HepG2 (cell line): ENCODE results near the gene UTP11. TPM values are rescaled to one million over a fixed set of nuclear protein-coding genes. Genes with fewer than 3 reads are reported as not detected.

Experiments used
- ADNP ChIP-seq: sonication (generic); formaldehyde crosslinking; IDR thresholded peaks from 2 replicates; pipeline ENCODE4 v1.4.0; 2020; ENCODE audit warnings: missing genetic modification reagents
- ATF4 ChIP-seq, 2 experiments: fragments of 450-650 bp in 1 of 2; sonication (generic) in 1 of 2; formaldehyde crosslinking; IDR thresholded peaks; 2 replicates each; pipeline versions ENCODE4 v1.5.0 to v1.8.0; 2020 to 2022; ENCODE audit warnings: mild to moderate bottlenecking in 1 of 2, missing genetic modification reagents in 1 of 2
- CREBL2 ChIP-seq: sonication (generic); formaldehyde crosslinking; IDR thresholded peaks from 2 replicates; pipeline ENCODE4 v1.8.1; 2023; ENCODE audit warnings: missing genetic modification reagents, mild to moderate bottlenecking, borderline replicate concordance
- ELF1 ChIP-seq: sonication (generic); formaldehyde crosslinking; IDR thresholded peaks from 2 replicates; pipeline ENCODE4 v1.4.0; 2020; ENCODE audit warnings: missing genetic modification reagents
- ETV5 ChIP-seq: IDR thresholded peaks from 2 replicates; pipeline ENCODE4 v1.6.1; 2018; ENCODE audit warnings: missing biosample characterization, missing genetic modification reagents, inconsistent platforms, borderline replicate concordance
- FOXJ3 ChIP-seq: sonication (generic); formaldehyde crosslinking; IDR thresholded peaks from 2 replicates; pipeline ENCODE4 v1.4.0; 2020; ENCODE audit warnings: missing genetic modification reagents, mild to moderate bottlenecking, borderline replicate concordance
- FOXO4 ChIP-seq: sonication (generic); formaldehyde crosslinking; conservative IDR thresholded peaks from 2 replicates; pipeline ENCODE4 v1.8.1; 2023; ENCODE audit warnings: missing genetic modification reagents
- GABPA ChIP-seq, 2 experiments: IDR thresholded peaks; 2 replicates each; pipeline ENCODE4 v1.6.1; 2011 to 2016; ENCODE audit warnings: low read depth in 2 of 2, low read length in 1 of 2, missing biosample characterization in 1 of 2, missing genetic modification characterization in 1 of 2
- KDM5A ChIP-seq: fragments of 200-600 bp; sonication (generic); IDR thresholded peaks from 2 replicates; pipeline ENCODE4 v1.7.0; 2018; ENCODE audit warnings: antibody characterized with exemption, mild to moderate bottlenecking, low read length, borderline replicate concordance
- PCBP1 ChIP-seq: fragments of 200-400 bp; formaldehyde crosslinking; IDR thresholded peaks from 2 replicates; pipeline ENCODE4 v1.6.1; 2017; ENCODE audit warnings: mild to moderate bottlenecking, low read depth, low read length, borderline replicate concordance
- PHF5A ChIP-seq: IDR thresholded peaks from one replicate; pipeline ENCODE4 v1.6.1; 2018; ENCODE audit warnings: low read depth, missing genetic modification reagents; ENCODE audit not compliant: unreplicated experiment
- RBM22 ChIP-seq: fragments of 200-400 bp; formaldehyde crosslinking; optimal IDR thresholded peaks from 2 replicates; pipeline ENCODE3; 2017; ENCODE audit warnings: mild to moderate bottlenecking, low read length, moderate library complexity
- SMAD3 ChIP-seq: sonication (generic); formaldehyde crosslinking; IDR thresholded peaks from 2 replicates; pipeline ENCODE4 v1.4.0; 2020; ENCODE audit warnings: missing genetic modification reagents
- SMC3 ChIP-seq: IDR thresholded peaks from 2 replicates; pipeline ENCODE4 v1.6.1; 2011; ENCODE audit warnings: low read length, improper control_type of control experiment
- TBX3 ChIP-seq: fragments of 450-650 bp; IDR thresholded peaks from 2 replicates; pipeline ENCODE4 v1.6.1; 2017; ENCODE audit warnings: antibody characterized with exemption, mild to moderate bottlenecking, inconsistent platforms, borderline replicate concordance
- TRAFD1 ChIP-seq: sonication (generic); formaldehyde crosslinking; IDR thresholded peaks from 2 replicates; pipeline ENCODE4 v1.5.1; 2020; ENCODE audit warnings: missing genetic modification reagents, mild to moderate bottlenecking, borderline replicate concordance
- ZMAT3 ChIP-seq: sonication (generic); formaldehyde crosslinking; conservative IDR thresholded peaks from 2 replicates; pipeline ENCODE4 v1.7.0; 2021; ENCODE audit warnings: missing genetic modification reagents
- ZNF10 ChIP-seq: sonication (generic); formaldehyde crosslinking; IDR thresholded peaks from 2 replicates; pipeline ENCODE4 v1.4.0; 2020; ENCODE audit warnings: mild to moderate bottlenecking, low read depth, missing genetic modification reagents, borderline replicate concordance
- ZNF12 ChIP-seq: sonication (generic); formaldehyde crosslinking; IDR thresholded peaks from 2 replicates; pipeline ENCODE4 v1.5.0; 2020; ENCODE audit warnings: missing genetic modification reagents
- ZNF256 ChIP-seq: sonication (generic); formaldehyde crosslinking; conservative IDR thresholded peaks from 2 replicates; pipeline ENCODE4 v1.4.0; 2020; ENCODE audit warnings: missing genetic modification reagents
- ZNF263 ChIP-seq: sonication (generic); formaldehyde crosslinking; IDR thresholded peaks from 2 replicates; pipeline ENCODE4 v1.4.0; 2020; ENCODE audit warnings: missing genetic modification reagents
- ZNF639 ChIP-seq: conservative IDR thresholded peaks from 2 replicates; pipeline ENCODE4 v1.6.1; 2018; ENCODE audit warnings: missing genetic modification reagents
- ZNF772 ChIP-seq: sonication (generic); formaldehyde crosslinking; IDR thresholded peaks from 2 replicates; pipeline ENCODE4 v1.5.0; 2020; ENCODE audit warnings: mild to moderate bottlenecking, missing genetic modification reagents
- ZNF879 ChIP-seq: sonication (generic); formaldehyde crosslinking; IDR thresholded peaks from 2 replicates; pipeline ENCODE4 v1.8.1; 2023; ENCODE audit warnings: missing genetic modification reagents
- polyA plus RNA-seq, 8 experiments: library from polyadenylated mRNA; depleted of rRNA in 3 of 8; stranded (reverse) in 7 of 8; unstranded in 1 of 8; fragments of >200 nt; fragmentation: Illumina TruSeq in 4 of 8; extraction: Trizol in 4 of 8; gene quantifications; 2 replicates each; pipeline versions ENCODE4 v1.2.1 to v1.2.3, GENCODE V29; 2011 to 2016; ENCODE audit warnings: low read depth in 4 of 8, missing spikeins in 1 of 8, mixed read lengths in 1 of 8; ENCODE audit not compliant: insufficient read depth in 1 of 8
- total RNA-seq, 5 experiments: library from RNA; depleted of rRNA; stranded (reverse); fragments of >200 nt; fragmentation: Illumina TruSeq; extraction: Trizol; gene quantifications; 2 replicates each; pipeline ENCODE4 v1.2.3, GENCODE V29; 2016; ENCODE audit warnings: low read depth in 1 of 5

The UTP11 gene
- total and polyA plus RNA-seq, 2 of the 13 experiments (the other 11 are each of a cell fraction or from before 2014, with no cell fraction given), result 13.5 to 44.8 TPM

- TF ChIP-seq SMC3, result no peak
- peak; percentile 85 for TF ChIP-seq ELF1 (CRISPR knock-in tag)
- TF ChIP-seq FOXJ3 (CRISPR knock-in tag), result no peak
- TF ChIP-seq ZNF263 (CRISPR knock-in tag), result peak; percentile 80
- peak; percentile 32 for TF ChIP-seq PHF5A (CRISPR knock-in tag)
- TF ChIP-seq ZNF772 (CRISPR knock-in tag), result peak; percentile 92; the same call in 1 of the 2 replicates
- no peak for TF ChIP-seq ZNF10 (CRISPR knock-in tag)
- peak; percentile 97; the same call in 1 of the 2 replicates for TF ChIP-seq CREBL2
- TF ChIP-seq ADNP, result no peak
- TF ChIP-seq ZNF12, result peak; percentile 85
- peak; percentile 74; the same call in 1 of the 2 replicates for TF ChIP-seq TRAFD1 (CRISPR knock-in tag)
- no peak for TF ChIP-seq PCBP1
- TF ChIP-seq FOXO4, result peak; percentile 98; the same call in 1 of the 2 replicates
- peak; percentile 88 for TF ChIP-seq KDM5A
- peak; percentile 87 for TF ChIP-seq GABPA (IDR thresholded peaks at IDR 0.05; ENCODE audit: low read depth, low read length)
- TF ChIP-seq GABPA (CRISPR knock-in tag; IDR thresholded peaks at IDR 0.05; ENCODE audit: low read depth), result peak; percentile 99
- TF ChIP-seq SMAD3 (CRISPR knock-in tag), result no peak; the same call in 1 of the 2 replicates
- TF ChIP-seq ZNF879 (CRISPR knock-in tag), result peak; percentile 96
- TF ChIP-seq ZNF256 (CRISPR knock-in tag), result peak; percentile 92; the same call in 1 of the 2 replicates
- peak; percentile 97 for TF ChIP-seq ZMAT3 (CRISPR knock-in tag)
- peak; percentile 73 for TF ChIP-seq ZNF639 (CRISPR knock-in tag)
- TF ChIP-seq ETV5 (CRISPR knock-in tag), result no peak; the same call in 1 of the 2 replicates
- TF ChIP-seq ATF4 (CRISPR knock-in tag; IDR thresholded peaks at IDR 0.05), result no peak
- TF ChIP-seq RBM22, result no peak
- no peak for TF ChIP-seq TBX3
Measured at GRCh38 chr1:38012363-38013226, at the start of gene UTP11 (continued).
